NCI-H1436 (cell line): ENCODE results near the gene IFT52.
"Not testable (repeated sequence)": the region's sequence is repeated elsewhere in the genome, so short reads cannot be mapped to it uniquely, and the experiment has no call there.

Source experiments
- DNase-seq: peaks from one replicate; lab custom pipeline; 2025; lab: John Stamatoyannopoulos, UW

IFT52 gene

DNA sequence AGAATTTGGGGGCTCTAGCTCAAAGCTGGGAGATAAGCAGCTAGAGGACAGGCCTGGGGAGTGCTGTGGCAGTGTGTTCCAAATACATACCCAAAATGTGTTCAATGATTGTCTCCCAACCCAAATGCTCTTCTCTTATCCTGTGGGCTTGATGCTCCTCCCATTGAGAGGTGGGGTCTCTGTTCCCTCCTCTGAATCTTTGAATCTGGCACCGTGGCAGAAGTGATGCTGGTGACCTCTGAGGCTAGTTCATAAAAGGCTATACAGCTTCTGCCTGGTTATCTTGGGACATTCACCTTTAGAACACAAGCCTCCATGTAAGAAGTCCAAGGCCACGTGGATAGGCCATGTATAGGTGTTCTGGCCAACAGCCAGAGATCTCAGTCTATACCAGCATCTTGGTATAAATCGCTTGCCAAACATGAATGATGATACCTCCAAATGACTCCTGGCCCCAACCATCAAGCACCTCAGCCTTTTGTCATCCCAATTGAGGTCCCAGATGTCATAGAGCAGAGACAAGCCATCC is 60.3 kb downstream of the IFT52 start:
- no peak for DNase-seq

DNA sequence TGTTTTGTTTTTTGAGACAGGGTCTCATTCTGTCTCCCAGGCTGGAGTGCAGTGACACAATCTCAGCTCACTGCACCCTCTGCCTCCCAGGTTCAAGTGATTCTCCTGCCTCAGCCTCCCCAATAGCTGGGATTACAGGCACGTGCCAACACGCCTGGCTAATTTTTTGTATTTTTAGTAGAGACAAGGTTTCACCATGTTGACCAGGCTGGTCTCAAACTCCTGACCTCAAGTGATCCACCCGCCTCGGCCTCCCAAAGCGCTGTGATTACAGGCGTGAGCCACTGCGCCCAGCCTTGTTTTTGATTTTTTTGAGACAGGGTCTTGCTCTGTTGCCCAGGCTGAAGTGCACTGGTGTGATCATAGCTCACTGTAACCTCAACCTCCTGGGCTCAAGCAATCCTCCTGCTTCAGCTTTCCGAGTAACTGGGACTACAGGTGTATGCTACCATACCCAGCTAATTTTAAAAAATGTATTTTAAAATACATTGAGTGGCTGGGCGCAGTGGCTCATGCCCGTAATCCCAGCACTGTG is 61.0 kb downstream of the IFT52 start:
- not testable (repeated sequence) for DNase-seq

DNA sequence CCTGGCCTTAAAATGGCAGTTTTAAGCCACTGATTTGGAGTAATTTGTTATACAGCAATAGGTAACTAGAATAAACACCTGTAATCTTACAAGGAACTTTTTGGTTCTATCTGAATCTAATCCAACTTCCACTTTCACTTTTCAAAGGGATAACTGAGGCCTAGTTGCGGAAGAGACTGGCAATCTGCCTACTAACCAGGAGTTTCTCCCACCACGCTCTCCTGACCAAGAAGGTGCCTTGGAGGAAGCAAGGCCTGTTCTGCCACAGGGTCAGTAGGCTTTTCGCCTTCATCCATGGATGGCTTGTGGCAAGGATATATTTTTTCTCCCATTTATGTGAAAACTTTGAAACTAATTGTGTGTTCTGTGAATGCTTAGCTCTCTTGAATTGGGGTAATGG is 63.2 kb downstream of the IFT52 start:
- DNase-seq: no peak

DNA sequence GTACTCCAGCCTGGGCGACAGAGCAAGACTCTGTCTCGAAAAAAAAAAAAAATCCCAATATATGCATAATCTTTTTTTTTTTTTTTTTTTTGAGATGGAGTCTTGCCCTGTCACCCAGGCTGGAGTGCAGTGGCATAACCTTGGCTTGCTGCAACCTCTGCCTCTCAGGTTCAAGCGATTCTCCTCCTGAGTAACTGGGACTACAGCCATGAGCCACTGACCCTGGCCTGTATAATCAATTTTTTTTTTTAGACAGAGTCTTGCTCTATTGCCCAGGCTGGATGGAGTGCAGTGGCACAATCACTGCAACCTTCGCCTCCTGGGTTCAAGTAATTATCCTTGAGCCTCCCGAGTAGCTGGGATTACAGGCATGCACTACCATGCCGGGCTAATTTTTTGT is 64.4 kb downstream of the IFT52 start:
- not testable (repeated sequence) for DNase-seq

DNA sequence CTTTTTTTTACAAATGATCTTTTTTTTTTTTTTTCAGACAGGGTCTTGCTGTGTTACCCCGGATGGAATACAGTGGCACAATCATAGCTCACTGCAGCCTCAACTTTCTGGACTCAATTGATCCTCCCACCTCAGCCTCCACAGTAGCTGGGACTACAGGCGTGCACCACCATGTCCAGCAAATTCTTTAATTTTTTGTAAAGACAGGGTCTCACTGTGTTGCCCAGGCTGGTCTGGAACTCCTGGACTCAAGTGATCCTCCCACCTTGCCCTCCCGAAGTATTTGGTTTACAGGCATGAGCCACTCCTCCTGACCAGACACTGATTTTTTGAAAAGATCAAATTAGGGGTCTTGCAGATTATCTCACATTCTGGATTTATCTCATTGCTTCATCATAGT is 65.2 kb downstream of the IFT52 start:
- no peak for DNase-seq

DNA sequence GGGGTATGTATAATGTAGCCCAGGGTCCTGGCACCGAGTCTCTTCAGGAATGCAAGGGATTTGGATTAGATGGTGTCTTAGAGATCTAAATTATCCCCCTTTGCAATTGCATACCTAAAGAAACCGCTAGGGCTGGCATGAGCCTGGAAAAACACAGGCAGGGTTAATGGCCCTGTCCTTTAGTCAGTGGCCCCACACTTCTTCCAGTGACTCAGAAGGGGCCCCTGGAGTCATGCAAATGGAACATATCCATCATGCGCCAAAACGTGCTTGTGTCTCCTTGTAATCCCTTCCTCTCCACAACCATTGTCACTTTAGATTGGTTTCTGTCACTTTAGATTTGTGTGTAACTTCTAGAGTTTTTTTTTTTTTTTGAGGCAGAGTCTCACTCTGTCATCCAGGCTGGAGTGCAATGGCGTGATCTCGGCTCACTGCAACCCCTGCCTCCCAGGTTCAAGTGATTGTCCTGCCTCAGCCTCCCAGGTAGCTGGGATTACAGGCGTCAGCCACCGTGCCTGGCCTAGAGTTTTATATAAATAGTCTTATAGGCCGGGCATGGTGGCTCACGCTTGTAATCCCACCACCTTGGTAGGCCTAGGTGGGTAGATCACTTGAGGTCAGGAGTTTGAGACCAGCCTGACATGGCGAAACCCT is 67.5 kb downstream of the IFT52 start:
- DNase-seq: no peak

DNA sequence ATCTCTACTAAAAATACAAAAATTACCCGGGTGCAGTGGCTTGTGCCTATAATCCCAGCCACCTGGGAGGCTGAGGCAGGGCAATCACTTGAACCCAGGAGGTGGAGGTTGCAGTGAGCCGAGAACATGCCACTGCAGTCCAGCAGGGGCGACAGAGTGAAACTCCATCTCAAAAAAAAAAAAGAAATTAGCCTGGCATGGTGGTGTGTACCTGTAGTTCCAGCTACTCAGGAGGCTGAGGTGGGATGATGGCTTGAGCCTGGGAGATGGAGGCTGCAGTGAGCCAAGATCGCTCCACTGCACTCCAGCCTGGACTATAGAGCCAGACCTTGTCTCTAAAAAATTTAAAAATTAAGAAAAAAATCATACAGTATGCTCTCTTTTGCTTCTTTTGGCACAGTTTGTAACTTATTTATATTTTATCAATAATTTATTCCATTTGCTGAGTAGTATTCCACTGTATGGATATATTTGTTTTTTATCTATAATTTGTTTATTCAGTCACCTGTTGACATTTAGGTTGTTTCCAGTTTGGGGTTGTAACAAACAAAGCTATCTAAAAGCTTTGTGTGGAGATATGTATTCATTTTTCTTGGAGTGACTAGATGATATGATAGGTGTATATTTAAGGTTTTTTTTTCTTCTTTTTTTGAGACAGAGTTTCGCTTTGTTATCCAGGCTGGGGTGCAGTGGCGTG is 68.1 kb downstream of the IFT52 start:
- DNase-seq: no peak

DNA sequence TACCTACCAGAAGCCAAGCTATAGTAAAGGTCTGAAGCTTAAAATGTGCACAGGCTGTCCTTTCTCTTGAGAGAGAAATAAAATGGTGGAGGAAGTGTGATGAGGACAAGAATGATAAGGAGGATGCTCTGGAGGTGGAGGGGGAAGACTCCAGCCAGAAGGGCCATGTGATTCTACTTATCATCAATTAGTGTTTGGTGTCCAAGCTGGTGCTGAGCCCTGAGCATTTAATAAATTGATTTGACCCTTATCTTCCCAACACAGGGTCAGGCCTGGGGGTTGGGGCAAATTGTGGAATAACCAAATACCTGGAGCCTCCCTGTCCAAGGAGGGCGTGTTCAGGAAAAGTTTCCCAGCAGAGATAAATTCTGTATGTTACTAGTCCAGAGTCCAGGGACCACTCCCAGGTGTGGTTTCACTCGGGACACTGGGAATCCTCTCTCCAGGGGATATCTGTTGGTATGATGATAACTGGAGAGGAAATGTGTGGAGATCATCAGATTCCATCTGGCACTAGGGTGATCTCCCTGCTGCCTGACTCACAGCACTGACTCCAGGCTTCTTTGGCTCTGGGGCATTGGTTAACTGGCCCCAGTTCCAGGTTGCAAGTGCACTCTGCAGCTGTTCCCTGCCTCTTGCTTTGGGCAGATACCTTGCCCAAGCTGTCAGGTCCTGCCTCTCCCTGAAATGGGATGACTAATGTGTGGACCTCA is 72.4 kb downstream of the IFT52 start:
- no peak for DNase-seq

DNA sequence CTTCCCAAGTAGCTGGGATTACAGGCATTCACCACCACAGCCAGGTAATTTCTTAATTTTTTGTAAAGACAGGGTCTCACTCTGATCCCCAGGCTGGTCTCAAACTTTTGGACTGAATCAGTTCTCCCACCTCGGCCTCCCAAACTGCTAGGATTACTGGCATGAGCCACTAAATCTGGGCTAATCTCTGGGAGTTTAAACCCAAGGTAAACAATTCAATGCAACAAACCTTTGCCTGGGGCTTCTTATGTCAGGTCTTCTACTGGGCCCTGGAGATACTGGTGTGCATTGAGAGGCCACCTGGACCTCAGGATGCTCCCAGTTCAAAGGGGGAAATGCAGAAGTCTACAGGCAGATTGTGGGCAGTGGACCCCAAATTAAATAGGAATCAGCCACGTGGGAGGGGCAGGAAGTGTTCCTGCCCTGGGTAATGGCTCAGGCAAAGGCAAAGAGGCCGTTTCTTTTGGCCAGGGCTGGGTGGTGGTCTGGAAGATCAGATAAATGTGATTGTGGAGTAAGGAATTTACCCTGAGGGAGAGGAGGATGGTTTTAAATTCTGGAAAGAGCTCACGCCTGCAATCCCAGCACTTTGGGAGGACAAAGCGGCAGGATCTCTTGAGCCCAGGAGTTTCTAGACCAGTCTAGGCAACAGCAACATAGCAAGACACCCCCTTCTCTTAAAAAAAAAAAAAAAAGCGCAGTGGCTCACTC is 74.9 kb downstream of the IFT52 start:
- no peak for DNase-seq

DNA sequence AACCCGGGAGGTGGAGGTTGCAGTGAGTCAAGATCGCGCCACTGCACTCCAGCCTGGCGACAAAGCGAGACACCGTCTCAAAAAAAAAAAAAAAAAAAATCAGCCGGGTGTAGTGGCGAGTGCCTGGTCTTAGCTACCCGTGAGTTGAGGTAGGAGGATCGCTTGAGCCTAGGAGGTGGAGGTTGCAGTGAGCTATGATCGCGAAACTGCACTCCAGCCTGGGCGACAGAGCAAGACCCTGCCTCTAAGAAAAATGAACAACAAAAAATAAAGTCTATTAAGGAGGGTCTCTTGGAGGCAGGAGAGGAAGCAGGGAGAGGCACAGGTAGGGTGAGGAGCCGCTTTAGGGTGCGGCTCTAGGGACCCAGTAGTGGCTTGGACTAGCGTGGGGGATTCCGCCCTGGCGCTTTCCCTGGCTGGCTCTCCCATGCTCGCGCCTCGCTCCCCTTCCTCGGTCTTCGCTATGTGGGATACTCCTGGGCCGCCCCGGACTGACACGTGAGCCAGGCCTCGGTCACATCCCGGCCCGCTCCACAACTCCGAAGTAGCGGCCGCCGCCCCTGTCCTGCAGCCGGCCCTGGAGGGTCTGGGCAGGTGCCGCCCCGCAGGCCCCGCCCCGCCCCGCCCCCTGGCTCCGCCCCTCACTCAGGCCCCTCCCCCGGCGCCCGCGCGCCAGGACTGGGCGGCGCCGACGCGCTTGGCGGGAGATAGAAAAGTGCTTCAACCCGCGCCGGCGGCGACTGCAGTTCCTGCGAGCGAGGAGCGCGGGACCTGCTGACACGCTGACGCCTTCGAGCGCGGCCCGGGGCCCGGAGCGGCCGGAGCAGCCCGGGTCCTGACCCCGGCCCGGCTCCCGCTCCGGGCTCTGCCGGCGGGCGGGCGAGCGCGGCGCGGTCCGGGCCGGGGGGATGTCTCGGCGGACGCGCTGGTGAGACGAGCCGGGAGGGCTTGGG is 75.9 kb downstream of the IFT52 start, which contains the start of gene MYBL2:
TSS of gene MYBL2 (plus strand) at position 739 of the 953 bp plus-strand sequence. CDS start at position 909, 170 bp downstream.
- peak; percentile 71 for DNase-seq

DNA sequence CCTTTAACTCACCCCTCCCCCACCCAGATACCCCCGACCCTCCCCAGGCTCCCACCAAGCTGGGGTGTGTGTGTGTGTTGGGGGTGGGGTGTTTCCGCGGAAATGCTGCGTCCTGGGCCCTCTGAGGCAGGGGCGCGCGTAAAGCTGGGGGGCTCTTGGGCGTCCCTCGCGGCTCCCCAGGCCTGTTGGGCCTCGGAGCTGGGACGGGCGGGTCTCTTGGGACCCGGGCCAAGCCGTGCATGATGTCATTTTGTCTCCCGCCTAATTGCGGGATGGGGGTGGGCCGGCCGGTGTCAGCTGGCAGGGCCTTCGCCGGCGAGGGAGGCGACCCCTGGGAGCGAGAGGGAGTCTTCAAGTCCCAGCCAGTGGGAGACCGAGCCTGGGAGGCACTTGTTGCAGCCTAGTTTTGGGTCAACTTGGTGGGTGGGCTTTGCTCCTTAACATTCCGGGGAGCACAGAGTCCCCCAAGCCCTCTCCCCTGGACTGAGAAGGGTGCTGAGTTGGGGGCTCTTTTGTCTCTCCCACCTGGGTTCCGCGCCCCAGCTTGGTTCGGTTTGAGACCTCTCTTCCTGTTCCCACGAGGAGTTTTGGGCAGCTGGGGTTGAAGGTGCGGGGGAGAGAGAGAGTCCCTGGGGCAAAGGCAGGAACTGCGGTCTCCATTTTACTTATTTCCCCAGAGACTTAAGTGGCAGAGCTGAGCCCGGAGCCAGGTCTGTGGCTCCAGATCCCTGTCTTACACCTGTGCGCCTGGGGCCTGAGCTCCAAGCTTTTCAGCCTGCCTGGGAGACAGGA is 76.8 kb downstream of the IFT52 start:
- peak; percentile 83 for DNase-seq

DNA sequence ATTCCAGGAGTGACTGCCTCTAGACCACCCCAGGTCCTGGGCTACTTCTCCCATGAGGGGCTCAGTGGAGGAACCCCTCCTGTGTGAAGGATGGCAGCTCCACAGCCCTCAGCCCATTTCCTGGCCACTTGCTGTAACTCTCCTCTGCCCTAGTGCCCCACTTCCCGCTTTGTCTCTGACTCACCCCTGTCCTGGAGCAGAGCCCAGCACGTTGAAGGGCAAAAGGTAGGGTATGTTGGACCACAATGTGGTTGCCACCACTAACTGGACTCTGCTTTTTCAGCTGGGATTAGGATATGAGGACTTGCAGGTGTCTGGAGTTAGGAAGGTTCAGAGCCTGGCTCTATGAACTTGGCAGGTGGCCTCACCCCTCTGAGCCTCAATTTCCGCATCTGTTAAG is 78.6 kb downstream of the IFT52 start:
- DNase-seq: no peak

DNA sequence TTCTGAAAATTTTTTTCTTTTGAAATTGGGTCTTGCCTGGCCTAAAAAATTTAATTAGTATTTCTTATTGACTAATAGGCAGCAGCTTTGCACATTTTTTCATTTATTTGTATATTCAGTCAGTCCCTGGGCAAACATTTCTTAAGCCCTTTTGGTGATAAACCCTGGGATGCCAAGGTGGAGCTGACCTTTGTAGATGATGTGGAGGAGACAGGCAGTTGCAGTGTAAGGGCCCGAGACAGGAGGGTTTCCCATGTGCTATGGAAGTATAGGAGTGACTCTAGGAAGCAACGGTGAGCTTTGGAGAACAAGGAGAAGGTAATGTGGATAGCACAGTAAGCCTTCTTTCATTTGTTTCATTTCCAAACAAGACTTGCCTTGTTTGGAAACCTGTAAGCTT is 79.7 kb downstream of the IFT52 start:
- no peak for DNase-seq

DNA sequence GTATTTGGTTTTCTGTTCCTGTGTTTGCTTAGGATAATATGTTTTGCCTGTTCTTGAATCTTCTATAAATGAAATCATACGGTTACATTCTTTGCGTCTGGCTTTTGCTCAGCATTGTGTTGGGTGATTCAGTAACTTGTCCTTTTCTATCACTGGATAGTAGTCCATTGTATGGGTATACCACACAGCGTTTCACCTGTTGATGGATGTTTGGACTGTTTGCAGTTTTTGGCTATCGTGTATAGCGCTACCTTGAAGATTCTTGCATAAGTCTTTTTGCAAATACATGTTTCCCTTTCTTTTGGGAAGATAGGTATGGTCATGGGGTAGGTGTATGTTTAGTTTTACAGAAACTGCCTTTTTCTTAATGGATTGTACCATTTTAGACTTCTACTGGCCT is 85.6 kb downstream of the IFT52 start:
- DNase-seq: no peak

DNA sequence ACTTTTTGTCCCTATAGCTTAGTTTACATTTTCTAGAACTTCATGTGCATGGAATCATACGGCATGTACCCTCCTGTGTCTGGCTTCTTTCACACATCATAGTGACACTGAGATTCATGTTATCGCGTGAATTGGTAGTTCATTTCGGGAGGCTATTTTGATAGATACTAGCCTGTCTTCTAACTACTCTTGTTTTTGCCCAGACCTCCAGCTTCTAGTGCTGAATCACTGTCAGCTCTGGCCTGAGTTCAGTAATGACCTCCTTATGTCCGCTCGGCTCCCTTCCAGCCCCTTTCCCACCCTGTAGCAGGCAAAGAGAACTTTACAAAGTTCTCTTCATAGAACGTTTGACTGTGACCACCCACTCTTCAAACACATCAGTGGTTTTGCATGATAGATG is 90.2 kb downstream of the IFT52 start:
- no peak for DNase-seq

DNA sequence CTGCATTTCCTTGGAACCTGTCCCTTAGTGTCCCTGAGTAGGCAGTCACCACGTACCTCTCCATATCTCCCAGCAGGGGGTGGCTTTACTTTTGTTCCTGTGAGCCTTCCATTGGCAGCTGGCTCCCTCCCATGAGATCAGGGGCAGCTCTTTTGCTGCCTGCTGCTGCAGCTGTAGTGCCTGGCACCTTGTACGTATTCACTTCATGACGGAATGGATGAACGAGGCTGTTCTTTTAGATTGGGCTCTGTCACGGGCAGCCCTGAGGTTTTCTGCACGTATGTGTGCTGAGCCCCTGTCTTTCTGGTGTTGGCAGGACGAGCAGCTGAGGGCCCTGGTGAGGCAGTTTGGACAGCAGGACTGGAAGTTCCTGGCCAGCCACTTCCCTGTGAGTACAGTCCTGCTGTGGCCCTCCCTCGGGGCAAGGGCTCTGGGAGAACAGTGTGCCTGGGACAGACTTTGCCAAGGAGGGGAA is 90.8 kb downstream of the IFT52 start:
- peak; percentile 19 for DNase-seq

DNA sequence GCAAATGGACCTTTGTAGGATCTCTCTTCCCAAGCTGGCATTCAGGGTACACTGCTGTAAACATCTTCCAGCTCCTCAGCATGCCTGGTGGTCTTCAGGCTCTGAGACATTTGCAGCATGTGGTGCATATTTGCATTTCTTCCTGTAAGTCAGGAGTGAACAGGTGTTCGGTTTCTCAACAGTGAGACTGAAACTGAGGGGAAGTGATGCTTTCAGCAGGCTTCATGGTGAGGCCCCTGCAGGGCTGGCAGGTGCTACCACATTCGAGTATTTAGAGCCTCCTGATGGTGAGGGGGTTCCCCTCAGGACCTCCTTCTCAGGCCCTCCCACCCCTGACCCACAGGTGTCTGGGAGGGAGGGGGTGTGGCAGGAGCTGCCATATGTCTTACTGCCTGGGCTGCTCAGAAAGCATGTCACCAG is 91.3 kb downstream of the IFT52 start:
- DNase-seq: no peak

DNA sequence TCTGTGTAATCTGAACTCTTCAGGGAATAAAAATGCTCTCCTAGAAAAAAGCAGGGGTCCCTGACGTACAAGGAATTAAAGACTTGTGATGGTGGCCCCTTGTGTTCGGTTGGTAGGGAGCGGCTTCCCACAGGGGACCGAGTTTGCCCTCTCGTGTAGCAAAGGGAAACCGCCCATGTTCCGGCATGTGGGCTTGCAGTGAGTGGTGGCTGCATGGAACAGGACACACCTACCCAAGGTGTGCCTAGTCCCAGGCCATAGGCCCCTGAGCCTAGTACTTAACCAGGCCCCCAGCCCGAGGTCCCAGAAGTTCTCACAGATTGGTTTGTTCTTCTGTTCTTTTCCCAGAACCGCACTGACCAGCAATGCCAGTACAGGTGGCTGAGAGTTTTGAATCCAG is 91.7 kb downstream of the IFT52 start:
- DNase-seq: no peak

DNA sequence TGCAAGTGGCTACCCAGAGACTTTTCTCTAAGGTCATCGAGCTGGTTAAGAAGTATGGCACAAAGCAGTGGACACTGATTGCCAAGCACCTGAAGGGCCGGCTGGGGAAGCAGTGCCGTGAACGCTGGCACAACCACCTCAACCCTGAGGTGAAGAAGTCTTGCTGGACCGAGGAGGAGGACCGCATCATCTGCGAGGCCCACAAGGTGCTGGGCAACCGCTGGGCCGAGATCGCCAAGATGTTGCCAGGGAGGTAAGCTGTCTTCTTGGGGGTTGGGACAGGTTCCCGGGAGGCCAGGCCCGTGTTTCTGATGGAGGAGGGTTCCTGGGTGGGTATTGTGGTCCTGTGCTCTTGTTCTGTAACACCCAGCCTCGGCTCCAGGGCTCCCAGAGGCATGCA is 96.1 kb downstream of the IFT52 start:
- DNase-seq: no peak

DNA sequence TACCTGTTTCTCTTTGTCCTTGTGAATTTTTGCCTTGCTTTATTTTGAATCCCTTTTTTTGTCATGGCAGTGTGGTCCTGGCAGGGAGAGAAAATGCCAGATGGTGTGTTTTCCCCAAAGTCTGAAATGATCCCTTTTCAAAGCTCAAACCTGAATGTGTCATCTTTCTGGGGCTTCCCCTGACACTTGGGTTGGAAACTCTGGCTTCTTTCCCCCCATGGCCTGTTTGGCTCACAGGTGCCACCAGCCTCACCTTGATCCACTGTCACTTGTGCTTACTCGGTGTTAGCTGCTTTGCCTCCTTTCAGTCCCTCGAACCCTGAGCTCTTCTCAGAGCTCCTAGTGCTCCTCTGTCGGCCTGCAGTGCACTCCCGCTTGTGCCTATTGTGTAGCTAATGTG is 98.4 kb downstream of the IFT52 start:
- DNase-seq: no peak
